ENCODE results near the gene ZNF248.
A peak's percentile ranks its signal among the peaks of the same experiment; 100 is the strongest.

Gene ZNF248

DNA sequence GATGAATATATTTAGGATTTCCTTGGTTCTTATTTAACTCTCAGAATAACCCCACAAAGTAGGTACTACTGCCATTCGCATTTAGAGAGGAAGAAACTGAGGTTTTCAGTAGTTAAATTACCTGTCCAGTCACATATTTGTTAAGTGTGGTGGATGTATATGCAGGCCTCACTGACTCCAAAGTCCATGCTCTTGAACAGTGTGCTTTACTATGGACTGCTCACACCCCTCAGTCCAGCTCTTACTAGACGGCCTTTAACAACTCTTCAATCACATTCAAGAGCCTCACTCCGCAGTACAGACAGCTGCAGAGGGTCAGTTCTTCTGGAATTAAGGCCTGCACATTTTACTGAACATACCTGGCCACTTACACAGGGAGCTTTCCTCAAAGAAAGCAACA is 36.2 kb downstream of the ZNF248 start:
- no peak for DNase-seq (ENCODE audit: low spot score)

DNA sequence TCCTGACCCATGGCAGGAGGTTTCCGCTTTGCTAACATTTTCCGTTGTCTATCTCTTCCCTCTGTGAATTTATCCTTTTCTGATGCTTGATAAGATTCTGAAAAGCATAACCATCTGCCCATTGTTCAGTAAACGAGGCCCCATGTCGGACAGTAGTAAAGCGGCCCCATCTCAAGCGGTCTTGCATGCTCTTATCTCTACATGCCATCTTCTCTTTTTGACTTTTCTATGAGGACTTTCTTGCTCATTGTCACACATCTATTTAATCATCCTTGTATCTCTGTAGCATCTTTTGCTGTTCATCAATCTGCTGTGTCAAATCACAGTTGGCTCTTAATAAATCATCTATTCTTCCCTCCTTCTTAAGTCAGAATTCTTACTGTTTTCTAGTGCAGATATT is 37.6 kb downstream of the ZNF248 start:
- DNase-seq (ENCODE audit: low spot score) = no peak

DNA sequence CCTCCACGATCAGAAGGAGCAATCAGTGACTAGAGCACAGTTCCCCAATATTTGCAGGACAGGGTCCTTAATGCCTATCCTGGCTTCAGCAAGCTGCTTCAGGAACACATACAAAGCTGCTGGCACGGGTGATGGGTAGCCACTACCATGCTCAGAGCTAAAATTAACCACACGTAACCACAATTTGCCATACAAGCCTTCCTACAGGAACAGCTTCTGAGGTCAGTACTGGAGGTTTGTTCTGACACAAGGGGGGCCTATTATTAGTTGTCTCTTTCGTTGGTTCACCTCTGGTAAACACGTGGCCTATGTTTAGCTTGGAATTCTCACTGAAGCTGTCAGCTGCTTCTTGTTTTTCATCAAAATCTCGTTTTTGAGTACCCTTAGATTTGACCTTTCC is 41.1 kb downstream of the ZNF248 start:
- DNase-seq (ENCODE audit: low spot score) = no peak

DNA sequence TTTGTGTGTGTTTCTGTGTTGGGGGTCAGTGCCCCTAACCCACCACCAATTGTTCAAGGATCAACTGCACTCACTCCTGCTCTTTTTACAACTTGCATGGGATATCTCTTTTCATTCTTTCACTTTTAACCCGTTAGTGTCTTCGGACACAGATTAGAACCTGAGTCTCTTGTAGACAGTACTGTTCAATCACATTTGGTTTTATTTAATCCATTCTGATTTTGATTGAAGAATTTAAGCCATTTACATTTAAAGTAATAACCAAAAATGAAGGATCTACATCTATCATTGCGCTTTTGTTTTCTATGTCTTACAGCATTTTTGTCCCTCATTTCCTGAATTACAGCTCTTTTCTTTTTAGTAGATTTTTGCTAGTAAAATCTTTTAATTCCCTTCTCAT is 43.6 kb downstream of the ZNF248 start:
- no peak for DNase-seq (ENCODE audit: low spot score)

DNA sequence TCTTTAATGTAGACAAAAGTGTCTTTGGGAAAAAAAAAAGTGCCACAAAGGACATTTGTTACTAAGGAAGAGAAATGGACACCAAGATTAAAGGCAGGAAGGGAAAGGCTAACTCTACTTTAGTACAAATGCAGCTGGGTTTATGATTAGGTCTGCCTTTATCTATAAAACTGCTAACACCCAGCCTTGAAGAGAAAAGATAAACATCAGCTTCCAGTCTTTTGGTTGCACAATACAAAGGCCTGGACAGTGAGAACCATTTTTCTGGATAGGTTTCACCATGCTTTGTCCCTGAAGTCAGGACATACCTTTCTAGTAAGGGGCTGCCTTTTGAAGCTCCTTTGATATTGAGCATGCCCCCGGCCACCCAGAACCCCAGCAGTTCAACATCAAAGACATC is 45.1 kb downstream of the ZNF248 start:
- no peak for DNase-seq (ENCODE audit: low spot score)

DNA sequence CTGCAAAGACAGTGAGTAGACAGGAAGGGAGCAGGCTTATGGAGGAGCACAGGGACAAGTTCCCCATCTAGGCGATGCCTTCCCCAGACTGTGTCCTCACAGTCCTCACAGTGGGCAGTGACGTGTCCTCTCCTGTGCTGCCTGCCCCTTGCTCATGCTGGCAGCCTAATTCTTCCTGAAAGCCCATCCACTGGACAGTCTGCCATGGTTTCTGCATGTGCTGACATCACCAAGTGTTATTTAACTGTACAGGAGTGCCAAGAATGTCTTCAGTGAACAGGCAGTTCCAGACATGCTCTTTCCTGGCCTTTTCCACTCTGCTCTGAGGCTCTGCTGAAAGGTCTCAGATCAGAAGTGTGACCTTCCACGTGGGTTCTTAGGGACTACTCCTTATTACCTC is 54.1 kb downstream of the ZNF248 start:
- DNase-seq (ENCODE audit: low spot score) = no peak

DNA sequence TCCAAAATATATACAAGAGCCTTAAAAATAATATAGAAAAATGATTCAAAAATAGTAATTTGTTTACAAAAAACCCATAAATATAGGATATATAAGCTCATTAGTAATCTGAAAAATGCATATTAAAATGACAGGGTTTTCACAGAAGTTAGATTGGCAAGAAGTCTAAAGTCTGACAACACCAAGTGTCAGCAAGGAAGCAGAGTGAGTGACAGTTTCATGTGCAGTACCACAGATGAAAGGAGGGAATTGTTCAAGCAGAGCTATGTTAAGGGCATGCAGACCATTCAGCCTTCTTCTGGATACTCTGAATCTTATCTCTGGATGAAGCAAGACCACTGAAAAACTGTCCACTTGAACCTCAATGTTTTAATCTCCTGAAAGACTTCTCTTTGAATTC is 55.9 kb downstream of the ZNF248 start:
- DNase-seq (ENCODE audit: low spot score) = no peak

DNA sequence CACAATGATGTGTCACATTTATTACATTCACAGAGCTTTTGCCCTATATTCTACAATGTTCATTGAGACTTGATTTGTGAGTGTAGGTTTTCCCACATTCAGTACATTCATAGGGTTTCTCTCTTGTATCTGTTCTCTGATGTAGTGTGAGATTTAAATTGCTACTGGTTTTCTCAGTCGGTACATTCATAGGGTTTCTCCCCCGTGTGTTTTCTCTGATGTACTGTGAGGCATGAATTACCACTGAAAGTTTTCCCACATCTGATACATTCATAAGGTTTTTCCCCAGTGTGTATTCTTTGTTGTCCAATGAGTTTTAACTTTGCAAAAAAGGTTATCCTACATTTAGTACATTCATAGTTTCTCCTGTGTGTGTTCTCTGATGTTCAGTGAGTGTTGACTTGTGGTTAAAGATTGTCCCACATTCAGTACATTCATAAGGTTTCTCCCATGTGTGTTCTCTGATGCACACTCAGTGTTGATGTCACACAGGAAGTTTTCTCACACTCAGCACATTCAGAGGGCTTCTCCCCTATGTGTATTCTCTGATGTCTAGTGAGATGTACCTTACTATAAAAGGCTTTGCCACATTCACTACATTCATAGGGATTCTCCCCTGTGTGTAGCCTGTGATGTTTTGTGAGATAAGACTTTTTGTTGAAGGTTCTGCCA is 63.0 kb downstream of the ZNF248 start:
- DNase-seq (ENCODE audit: low spot score) = no peak

DNA sequence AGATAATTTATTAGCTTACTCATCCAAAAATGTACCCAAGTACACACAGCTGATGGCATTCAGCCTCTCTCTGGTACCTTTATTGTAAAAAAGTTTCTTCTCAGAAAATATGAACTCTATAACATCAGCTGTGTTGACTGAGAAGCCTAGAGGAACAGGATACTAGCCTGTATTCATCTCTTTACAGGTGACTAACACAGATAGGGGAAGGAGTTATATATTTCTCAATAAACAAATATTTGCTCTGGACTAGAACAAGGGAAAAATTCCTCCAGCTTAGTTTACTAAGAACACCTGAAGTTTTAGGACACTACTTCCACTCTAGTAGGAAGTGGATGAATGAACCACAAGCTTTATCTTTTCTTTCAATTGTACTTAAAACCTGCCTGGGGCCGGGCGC is 67.8 kb downstream of the ZNF248 start:
- DNase-seq (ENCODE audit: low spot score) = no peak

DNA sequence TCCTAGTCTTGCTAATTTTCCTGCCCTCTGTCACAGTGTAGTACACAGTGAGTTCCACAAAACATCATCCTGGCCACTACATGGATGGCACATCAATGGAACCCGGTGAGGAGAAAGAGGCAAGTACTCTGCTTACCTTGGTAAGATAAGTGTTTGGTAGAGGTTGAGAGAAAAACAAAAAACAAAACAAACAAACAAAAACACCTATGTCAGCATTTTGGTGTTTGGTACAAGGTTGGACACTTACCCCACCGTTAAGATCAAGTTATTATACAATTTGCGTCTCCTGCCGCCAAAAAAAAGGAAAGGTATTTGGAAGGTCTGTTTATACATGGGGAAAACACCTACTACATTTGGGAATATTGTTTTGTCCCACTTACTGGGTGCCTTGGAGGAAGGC is 72.7 kb downstream of the ZNF248 start:
- no peak for DNase-seq (ENCODE audit: low spot score)

DNA sequence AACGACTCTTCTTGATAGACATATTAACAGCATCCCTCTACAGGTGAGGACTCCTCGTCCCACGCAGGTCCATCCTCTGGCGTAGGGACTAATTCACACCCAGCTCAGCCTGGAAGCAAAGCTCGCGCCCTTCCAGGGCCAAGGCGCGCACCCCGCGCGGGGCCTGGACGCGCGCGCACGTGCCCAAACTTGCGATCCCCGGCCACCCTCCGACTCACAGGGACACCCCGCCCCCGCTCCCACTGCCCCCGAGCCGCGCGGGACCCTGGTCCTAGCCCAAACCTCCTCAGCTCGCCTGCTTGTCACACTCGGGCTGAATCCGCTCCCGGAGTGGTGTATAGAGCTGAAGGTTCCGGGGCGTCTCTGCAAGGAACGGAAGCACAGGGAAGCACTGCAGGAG is 76.9 kb downstream of the ZNF248 start:
- no peak for DNase-seq (ENCODE audit: low spot score)

DNA sequence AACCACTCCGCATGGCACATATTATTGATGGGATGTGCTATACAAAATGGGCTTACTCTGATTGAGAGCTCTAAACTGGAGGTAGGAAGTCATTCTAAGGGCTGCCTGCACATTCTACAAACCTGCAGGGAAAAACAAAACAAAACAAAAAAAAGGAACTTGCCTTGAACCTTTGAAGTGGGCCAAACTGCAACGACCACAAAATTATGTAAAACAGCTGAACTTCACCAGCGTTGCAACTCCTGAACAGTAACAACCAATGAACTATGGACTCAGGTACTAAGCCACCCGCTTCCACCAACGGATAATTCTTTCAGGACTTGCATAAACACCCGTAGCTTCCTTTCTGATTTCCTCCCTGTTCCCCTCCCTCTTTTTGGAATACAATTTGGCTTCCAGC is 80.4 kb downstream of the ZNF248 start:
- DNase-seq (ENCODE audit: low spot score) = no peak

DNA sequence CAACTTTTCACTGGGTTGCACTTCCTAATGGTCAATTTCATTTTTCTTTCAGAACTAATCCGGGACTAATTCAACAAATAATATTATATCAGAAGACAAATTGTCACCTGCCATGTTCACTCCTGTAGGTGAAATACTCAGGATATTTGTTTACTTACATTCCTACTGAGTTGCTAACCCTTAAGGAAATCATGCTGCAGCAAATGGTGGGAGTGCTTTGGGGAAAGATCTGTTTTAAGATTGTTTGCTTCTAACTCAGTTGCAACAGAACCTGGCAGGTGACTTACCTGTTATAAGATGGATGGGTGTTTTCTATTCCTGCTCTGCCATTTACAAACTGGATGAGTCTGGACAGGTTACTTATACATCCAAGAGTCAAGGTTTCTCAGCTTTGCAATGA is 81.8 kb downstream of the ZNF248 start:
- DNase-seq (ENCODE audit: low spot score) = no peak

DNA sequence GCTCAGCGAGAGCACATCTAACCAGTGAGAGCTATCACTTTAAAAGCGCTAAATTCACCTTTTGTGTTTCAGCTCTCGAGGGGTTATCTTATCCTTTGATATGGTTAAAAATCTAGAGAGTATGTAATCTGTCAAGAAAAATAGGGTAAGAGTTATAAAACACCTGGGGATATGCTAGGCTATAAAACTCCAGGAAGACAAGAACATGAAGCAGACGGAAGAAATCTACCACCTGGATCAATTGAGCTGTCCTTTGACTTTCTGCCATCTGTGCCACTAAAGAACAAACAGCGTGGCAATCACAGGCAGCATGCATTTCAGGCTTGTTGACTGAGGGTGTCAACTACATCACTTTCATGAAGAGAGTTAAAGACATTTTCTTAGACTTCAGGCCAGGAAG is 83.1 kb downstream of the ZNF248 start:
- DNase-seq (ENCODE audit: low spot score) = no peak

DNA sequence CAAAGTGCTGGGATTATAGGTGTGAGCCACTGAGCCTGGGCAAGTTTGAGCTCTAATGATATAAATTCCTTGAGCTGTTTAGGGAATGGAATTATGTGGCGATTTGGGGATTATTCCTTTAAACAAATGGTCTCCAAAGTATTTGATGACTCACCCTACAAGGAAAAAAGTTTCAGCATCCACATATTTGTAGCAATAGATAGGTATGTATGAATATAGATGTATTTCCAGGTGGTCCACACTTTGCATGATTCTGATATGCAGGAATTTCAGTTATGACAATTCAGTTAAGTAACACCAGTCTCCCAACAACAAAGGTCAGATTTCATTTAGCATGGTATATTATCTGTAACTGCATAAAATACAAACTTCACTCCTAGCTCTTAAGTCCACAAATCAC is 92.2 kb downstream of the ZNF248 start:
- DNase-seq (ENCODE audit: low spot score) = no peak

DNA sequence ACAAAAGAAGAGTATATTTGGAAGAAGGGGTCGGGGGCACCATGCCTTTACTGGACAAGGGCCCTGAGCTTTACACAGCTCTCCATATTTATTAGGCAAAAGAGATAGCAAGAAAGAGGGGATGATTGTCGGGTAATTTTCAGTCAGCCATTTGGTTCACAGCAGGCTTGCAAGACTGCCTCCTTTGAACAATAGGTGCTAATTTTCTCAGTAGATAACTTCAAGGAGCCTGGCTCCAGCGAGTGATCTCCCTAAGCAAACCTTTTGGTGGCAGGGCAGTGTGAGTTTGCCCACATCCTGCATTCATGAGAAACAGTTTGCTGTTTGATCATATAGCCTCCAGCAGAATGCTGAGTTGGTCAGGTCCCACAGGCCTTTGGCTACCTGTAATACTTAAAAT is 94.3 kb downstream of the ZNF248 start:
- no peak for DNase-seq (ENCODE audit: low spot score)

DNA sequence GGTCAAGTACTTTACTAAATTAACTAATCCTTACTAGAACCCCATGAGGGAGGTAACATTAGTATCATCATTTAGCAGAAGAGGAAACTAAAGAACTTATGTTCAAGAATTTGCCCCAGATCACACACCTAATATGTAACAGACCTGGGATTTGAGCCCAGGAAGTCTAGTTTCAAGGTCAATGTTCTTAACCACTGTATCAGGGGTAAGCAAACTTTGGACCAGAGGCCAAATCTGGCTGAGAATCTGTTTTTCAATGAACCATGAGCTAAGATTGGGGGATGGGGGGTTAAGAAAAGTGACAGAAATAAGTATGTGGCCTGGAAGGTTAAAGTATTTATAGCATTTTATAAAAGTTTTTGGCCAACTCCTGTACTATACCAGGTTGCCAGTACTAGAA is 95.1 kb downstream of the ZNF248 start:
- no peak for DNase-seq (ENCODE audit: low spot score)

DNA sequence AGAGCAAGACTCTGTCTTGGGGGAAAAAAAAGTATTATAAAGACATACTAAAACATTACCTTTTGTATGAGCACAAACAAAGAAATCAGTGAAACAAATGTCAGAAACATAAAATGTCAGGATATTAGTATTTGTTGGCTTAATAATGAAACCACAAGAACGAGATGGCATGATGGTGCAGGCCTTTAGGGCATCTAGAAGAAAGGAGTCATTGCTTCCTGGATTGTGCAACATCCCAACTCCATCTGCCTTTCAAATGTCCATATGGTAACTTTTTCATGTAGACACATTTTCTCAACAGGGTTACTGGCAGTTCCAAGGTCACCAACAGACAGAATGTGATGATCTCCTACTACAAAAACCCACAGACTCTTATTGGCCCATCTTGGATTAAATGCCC is 96.6 kb downstream of the ZNF248 start:
- no peak for DNase-seq (ENCODE audit: low spot score)

DNA sequence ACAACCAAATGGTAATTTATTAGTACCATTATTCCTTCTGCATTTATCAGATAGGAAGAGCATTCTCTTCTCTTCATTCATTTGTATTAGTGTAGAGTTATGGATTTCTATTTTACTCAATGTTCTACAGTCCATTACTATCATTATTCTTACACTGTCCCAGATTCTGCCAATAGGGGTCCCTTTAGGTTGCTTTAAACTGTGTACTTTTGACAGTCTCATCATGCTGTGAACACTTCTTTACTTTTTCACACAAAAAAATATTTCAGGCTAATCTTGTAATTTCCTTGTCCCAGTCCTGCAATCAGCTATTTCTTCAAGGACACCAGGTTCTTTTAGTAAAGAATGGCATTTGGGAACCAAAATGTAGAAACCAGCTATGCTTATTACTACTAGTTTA is 99.3 kb downstream of the ZNF248 start:
- DNase-seq (ENCODE audit: low spot score) = no peak

DNA sequence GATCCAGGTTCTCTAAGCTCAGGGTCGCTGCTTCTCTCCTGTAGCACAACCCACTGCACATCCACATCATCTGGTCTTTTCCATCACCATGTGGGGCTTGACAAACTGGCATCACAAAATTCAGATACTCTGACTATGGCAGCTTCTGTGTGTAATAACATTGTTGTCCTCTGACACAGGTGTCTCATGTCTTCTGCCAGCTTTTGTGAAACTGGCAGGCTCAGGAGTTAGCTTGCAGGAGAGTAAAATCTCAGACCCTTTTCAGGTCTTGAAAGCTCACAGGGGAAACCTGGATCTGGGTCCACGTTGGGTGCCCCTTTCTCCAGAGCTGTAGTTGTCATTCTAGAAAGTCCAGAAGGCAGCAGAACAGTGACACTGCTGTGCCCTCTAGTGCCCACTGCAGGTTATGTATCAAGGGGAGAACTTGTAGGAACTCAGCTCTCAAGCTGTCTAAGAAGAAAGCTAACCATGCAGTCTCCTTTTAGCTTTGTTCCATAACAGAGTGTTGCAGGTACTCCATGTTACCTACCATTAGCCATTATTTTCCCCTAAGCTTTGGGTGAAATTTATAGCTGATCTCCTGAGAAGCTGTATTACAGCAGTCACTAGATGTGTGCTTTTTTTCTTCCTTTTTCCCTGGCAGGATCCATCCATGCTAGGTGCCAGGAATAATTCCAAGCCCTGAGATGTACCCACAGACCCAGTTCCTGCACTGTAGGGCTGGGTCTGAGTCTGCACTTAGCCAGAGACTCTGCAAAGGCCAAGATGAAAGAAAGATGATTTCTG is 102.7 kb downstream of the ZNF248 start:
- peak; percentile 75 for DNase-seq (ENCODE audit: low spot score)

DNA sequence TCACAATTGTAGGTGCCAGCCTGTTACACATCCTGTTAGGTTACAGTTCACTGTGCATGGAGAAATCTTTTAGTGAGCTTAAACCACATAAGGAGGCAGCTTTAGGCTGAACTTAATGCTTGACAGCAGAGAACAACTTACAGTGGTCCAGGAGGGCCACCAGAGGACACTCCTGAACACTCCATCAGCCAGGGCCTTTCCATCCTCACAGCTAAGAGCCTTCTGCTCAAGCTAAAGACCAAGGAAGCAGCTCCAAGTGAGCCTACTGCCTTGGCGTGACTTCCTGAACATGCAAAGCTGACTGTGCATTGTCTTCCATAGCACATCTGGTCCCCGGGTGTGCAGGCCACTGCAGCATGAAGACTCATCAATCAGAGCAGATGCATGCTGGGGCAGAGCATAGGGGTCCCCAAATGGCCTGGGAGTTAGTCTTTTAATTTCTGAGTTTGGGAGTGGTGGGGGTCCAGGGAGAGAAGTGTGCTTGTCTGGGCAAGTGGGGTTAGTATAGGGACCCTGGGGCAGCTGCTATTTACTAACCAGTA is 105.0 kb downstream of the ZNF248 start:
- DNase-seq (ENCODE audit: low spot score) = no peak

DNA sequence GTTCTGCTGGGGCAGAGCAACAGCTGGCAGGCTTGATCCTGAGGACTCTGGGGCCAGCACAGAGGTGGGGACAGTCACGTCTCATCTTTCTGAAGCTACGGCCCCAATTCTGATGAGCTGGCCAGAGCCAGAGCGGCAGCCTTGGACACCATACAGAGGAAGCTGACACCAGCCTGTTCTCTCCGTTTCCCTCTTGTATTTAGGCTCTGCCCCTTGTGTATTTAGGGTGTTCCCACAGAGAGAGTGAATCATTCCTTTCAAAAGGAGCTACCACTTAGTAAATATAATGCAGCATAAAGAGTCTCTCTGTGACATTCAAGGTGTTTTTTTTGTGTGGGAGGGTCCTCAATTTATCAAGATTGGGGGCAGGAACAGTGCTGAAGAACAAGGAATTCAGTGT is 109.2 kb downstream of the ZNF248 start:
- DNase-seq (ENCODE audit: low spot score) = no peak

DNA sequence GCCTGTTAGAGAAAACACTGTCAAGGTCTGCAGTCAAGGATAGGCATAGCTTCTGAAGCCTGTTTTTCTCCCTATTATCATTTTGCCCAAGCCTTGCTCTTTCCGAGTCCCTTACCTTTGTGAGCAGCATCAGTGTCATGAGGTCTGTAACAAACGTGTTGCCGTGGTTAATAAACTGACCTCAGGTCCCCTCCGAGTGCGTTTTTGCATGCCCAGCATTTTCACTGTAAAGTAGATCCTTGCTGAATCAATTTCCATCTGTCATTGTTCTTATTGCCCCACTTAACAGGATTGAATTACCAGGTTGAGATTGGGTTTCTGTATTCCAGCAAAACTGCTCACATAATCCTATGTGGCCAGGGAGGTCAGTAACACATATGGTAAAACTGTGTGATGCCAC is 110.3 kb downstream of the ZNF248 start:
- no peak for DNase-seq (ENCODE audit: low spot score)

DNA sequence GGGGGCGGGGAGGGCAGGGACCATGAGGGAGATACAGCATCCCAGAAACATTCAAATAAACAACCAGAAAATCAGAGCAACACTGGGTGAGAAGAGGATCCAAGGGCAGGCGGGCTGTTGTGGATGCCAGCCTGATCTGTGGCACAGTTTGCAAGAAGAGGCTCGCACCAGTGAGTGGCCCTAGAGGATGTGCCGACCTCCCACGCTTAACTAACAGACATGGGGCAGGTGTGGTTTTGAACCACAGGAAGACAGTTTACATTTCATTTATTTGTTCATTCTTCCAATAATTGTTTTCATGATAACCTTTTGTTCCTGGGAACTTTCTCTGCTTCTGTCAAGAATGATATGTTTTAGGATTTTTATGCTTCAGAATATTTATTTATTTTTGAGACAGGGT is 115.6 kb downstream of the ZNF248 start:
- DNase-seq (ENCODE audit: low spot score) = no peak

Data from RKO (cell line).